ENCODE results near the gene PRSS27.
A peak's percentile ranks its signal among the peaks of the same experiment; 100 is the strongest.
"Not testable (repeated sequence)": the region's sequence is repeated elsewhere in the genome, so short reads cannot be mapped to it uniquely, and the experiment has no call there.

PRSS27 gene

DNA sequence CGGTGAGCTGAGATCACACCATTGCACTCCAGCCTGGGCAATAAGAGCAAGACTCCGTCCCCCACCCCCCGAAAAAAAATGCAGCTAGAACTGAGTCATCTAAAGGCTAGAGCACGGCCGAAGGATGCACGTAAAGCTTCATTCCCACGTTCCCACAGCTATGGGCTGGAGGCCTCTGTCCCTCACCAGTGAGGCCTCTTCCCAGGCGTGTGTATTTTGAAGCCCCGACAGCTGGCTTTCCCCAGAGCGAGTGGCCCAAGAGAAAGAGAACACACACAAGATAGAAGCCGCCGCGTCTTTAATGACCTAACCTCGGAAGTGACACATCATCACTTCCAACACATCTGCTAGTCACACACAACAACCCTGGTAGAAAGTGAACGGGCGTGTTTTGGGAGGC, 44.3 kb downstream of the PRSS27 start:
- no peak for FAIRE-seq
- no peak for DNase-seq (ENCODE audit: low spot score)

DNA sequence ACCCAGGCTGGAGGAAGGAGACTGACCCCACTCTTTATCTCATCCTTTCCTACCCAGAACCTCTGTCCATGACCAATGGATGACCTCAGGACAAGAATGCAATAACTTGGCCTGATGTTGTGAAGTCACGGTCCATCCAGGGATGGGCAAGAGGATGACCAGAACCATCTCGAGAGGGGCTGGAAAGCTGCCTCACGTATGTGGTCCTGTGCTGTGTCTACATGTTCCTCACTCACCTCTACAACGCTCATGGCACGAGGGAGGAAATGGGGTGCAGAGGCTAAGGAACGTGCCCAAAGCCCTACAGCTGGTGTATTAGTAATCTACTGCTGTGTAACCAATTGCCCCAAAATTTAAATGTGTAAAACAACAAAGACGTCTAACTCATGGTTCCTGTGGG, 45.0 kb downstream of the PRSS27 start:
- DNase-seq (ENCODE audit: low spot score): no peak

DNA sequence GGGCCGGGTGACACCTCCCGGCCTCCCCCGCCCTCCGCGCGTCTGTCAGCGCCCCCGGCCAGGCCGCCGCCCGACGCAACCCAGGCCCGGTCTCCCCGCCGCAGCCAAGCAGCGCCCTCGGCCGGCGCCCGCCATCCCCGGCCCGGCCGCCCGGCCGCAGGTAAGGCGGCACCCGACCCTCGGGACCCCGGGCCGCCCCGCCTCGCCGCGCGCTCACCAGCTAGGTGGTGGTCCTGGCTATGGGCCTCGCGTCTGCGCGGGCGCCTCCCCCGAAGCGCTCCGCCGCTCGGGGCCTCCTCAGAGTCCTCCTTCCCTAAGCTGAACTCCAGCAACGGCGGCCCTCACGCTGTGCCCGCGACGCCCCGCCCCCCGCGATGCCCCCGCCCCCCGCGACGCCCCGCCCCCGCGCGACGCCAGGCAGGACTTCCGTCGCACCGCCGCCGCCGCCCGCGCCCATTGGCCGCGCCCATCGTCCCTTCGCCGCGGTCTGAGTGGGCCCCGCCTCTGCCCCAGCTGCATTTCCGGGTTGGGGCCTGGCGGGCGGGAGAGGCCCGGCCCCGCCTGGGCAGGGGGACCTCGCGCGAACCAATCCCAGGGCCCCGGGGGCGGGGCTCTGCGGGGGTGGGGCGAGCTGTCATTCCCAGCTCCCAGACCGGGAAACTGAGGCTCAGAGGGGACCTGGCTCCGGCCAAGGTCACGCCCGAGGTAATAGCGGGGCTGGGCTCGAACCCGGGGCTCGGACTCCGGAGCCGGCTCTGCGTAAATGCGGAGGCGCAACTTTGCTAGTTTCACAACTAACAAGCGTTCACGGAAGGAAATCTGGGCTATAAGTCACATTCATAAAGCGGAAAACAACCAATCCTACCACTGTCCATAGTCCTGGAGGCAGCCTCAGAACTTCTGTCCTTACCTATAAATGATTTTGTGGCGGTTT, 46.7 kb downstream of the PRSS27 start:
- no peak for FAIRE-seq
- DNase-seq (ENCODE audit: low spot score): peak; percentile 83

More for the DNA sequence above, 45.0 kb downstream of the PRSS27 start:
- no peak for FAIRE-seq

DNA sequence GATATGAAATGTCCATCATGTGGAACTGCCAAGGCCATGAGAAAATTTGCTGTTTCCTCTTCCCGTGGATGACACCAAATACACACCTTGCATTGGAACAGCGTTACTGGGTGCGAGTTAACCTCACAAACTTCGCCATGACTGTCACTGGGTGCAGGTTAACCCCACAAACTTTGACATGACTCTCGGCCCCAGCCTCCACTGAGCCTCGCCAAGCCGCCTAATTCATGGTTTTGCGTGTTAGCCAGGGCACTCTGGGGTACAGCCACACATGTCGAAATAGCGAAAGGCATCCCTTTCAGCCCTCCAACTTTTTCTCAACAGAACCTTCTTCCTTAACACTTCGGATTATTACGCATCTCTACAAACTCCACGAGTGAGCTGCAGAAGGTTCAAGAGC, 48.3 kb downstream of the PRSS27 start:
- FAIRE-seq (no peak), DNase-seq (ENCODE audit: low spot score) (no peak)

DNA sequence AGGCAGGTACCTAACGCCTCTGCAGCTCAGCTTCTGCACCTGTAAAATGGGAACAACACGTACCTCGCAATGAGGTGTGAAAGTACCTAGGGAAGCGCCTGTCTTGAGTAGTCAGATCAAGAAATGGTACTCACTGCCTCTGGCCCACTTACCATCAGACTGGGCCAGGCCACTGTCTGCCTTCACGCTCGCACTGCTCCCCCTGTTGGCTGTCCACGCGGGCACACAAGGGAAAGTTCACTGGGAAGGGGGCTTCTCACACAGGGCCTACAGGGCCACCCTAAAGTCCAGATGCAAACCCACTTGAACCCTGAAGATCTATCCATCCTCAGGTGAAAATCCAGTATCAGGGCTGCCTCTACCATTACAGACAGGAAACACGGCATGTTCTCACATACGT, 48.8 kb downstream of the PRSS27 start:
- DNase-seq (ENCODE audit: low spot score); FAIRE-seq: not testable (repeated sequence)

DNA sequence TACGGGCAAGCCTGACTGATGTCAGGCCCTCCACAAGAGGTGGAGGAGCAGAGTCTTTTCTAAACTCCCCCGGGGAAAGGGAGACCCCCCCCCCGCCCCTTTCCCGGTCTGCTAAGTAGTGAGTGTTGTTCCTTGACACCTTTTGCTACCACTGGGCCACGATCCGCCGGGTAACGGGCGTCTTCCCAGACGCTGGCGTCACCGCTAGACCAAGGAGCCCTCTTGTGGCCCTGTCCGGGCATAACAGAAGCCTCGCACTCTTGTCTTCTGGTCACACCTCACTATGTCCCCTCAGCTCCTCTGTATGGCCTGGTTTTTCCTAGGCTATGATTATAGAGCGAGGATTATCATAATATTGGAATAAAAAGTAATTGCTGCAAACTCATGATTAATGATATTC, 50.0 kb downstream of the PRSS27 start:
- DNase-seq (ENCODE audit: low spot score): peak; percentile 34
- not testable (repeated sequence) for FAIRE-seq

DNA sequence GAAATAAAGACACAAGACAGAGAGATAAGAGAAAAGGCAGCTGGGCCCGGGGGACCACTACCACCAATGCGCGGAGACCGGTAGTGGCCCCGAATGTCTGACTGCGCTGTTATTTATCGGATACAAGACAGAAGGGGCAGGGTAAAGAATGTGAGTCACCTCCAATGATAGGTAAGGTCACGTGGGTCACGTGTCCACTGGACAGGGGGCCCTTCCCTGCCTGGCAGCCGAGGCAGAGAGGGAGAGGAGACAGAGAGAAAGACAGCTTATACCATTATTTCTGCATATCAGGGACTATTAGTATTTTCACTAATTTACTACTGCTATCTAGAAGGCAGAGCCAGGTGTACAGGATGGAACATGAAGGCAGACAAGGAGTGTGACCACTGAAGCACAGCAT, 50.4 kb downstream of the PRSS27 start:
- not testable (repeated sequence) for DNase-seq (ENCODE audit: low spot score); FAIRE-seq

DNA sequence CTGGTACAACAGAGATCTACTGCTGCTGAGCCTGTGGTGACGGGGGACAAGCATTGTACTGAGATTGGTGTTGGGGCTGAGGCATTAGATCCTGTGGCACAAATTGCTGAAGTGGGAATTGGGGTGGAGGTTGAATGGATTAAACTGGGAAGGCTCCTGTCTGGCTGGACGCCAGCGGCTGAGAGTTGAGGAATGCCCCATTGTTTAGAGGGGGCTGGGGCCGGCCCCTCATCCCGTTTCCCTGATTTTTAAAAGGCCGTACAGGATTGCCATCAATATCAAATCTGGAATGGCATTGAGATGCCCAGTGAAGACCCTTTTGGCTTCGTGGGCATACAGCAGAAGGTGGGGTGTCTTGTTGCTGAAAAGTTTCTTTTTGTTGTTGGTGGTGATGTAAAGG, 53.4 kb downstream of the PRSS27 start:
- DNase-seq (ENCODE audit: low spot score); FAIRE-seq: not testable (repeated sequence)

DNA sequence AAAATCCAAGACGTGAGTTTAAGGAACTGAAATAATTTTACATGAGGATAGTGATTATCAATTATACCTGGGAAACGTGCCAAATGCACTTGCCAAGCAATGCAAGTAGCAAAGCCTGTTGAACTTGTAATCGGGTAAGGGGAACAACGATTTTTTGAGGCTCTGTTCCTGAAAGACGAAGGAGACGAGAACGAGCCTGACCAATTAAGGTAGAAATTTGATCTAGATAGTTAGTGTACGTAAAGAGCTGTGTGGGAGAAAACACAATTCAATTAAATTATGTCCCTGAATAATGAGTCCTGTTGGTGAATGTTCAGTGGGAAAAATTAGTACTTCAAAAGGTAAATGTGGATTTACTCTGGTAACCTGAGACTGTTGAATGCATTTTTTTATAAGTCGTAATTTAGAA, 55.4 kb downstream of the PRSS27 start:
- DNase-seq (ENCODE audit: low spot score): no peak
- no peak for FAIRE-seq

DNA sequence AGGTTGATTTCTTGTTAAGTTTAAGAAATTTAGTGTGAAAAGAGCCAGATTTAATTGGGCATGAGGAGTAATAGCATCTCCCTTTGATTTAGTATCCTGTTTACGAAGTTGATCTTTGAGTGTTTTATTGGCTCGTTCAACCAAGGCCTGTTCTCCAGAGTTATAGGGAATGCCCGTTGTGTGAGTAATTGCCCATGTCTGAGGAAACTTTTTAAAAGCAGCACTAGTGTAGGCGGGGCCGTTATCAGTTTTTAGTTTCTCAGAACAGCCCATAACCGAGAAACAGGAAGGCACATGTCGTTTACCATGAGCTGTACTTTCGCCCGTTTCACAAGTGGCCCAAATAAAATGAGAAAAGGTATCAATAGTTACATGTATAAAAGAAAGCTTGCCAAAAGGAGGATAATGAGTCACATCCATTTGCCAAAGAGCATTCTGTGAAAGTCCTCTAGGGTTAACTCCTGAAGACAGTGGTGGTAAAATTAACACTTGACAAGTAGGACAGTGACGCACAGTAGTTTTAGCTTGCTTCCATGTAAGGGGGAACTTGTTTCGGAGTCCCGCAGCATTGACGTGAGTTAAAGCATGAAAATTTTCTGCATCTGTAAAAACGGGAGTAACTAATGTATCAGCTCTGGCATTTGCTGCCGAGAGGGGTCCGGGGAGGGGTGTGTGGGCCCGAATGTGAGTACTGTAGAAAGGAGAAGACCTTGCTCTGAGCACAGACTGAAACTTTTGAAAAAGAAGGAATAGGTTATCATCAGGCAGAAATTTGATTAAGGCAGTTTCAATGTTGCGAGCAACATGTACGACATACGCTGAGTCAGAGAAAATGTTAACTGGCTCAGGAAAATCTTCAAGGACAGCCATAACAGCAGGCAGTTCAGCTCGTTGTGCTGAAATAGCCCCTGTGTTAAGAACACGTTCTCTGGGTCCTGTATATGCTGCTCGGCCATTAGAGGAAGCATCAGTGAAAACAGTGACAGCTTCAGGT, 56.2 kb downstream of the PRSS27 start:
- FAIRE-seq (no peak), DNase-seq (ENCODE audit: low spot score) (no peak)
